Measurements from ENCODE around the gene WDR4. TPM values are rescaled to one million over a fixed set of nuclear protein-coding genes. Genes with fewer than 3 reads are reported as not detected.
"Not testable (repeated sequence)": the region's sequence is repeated elsewhere in the genome, so short reads cannot be mapped to it uniquely, and the experiment has no call there.

WDR4 gene
- total RNA-seq, 3 donors from 2014 or later: 16.1 to 16.7 (median 16.5) TPM

GRCh38 chr21:42922918-42923317 lies 43.6 kb upstream of the WDR4 start:
- Histone ChIP-seq H3K4me3 (no peak overlapping the region), H3K36me3 (ENCODE audit: low read depth) (no peaks in the 10 kb centered on the region), H3K9me3 (no peaks in the 10 kb centered on the region), H3K4me1 (ENCODE audit: low read depth) (peaks cover 7% of the 10 kb centered on the region)
- intact Hi-C loops (cut with DNase I, micrococcal nuclease): no loop called here
- ATAC-seq: no peak
- no peak for DNase-seq
- no peak for TF ChIP-seq CTCF (IDR thresholded peaks at IDR 0.05)

GRCh38 chr21:42921927-42922326 lies 42.6 kb upstream of the WDR4 start:
- intact Hi-C loops (cut with DNase I, micrococcal nuclease): no loop called here
- ATAC-seq (no peak), DNase-seq (no peak)
- H3K36me3 ChIP-seq (ENCODE audit: low read depth): no peaks in the 10 kb centered on the region
- TF ChIP-seq CTCF (IDR thresholded peaks at IDR 0.05): no peak
- H3K4me3 ChIP-seq: no peak overlapping the region
- H3K4me1 ChIP-seq (ENCODE audit: low read depth): peaks cover 7% of the 10 kb centered on the region
- no peaks in the 10 kb centered on the region for H3K9me3 ChIP-seq

DNA sequence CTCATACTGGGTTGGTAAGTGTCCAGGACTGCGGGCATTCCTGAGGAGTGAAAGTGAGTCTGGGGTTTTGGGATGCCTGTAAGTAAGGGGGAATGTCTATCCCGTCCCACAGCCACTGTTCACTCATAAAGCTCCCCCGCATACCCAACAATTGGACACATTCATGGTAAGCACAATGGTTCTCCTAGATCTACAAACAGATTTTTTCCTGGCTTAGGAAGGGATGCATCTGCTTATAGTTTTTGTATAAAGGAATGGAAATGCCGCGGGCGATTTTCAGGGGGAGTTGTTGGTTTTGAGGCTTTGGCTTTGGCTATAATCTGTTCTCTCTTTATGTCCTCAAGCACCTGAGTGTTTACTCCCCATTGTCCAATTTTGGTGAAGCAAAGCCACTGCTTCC lies 39.0 kb upstream of the WDR4 start:
- no peaks in the 10 kb centered on the region for H3K9me3 ChIP-seq
- DNase-seq: no peak
- intact Hi-C loops (cut with DNase I, micrococcal nuclease): no loop called here
- no peaks in the 10 kb centered on the region for H3K4me1 ChIP-seq (ENCODE audit: low read depth)
- no peak for ATAC-seq
- TF ChIP-seq CTCF (IDR thresholded peaks at IDR 0.05): no peak
- H3K36me3 ChIP-seq (ENCODE audit: low read depth): no peaks in the 10 kb centered on the region
- H3K4me3 ChIP-seq: no peak overlapping the region

DNA sequence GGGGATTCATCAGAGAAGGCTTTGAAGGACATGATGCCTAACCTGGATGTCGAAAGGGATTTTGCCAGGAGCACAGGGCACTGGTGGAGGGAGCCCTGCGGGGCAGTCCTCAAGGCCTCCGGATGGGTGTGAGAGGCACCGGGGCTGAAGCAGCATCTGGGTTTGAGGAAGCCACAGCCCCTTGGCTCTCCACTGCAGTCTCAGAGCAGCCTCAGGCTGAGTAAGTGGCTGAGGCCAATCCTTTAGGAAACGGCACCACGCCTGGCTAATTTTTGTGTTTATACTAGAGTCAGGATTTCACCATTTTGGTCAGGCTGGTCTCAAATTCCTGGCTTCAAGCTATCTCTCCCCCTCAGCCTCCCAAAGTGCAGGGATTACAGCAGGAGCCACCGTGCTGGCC lies 34.1 kb upstream of the WDR4 start:
- H3K9me3 ChIP-seq: no peaks in the 10 kb centered on the region
- intact Hi-C loops (cut with DNase I, micrococcal nuclease): no loop called here

GRCh38 chr21:42911920-42912319 lies 32.6 kb upstream of the WDR4 start:
- H3K36me3 ChIP-seq (ENCODE audit: low read depth); DNase-seq; intact Hi-C loops (cut with DNase I, micrococcal nuclease): not testable (repeated sequence)

More for the DNA sequence above, 34.1 kb upstream of the WDR4 start:
- TF ChIP-seq CTCF (IDR thresholded peaks at IDR 0.05): no peak
- H3K4me1 ChIP-seq (ENCODE audit: low read depth): no peaks in the 10 kb centered on the region
- H3K36me3 ChIP-seq (ENCODE audit: low read depth): no peaks in the 10 kb centered on the region
- no peak overlapping the region for H3K4me3 ChIP-seq
- ATAC-seq (no peak), DNase-seq (no peak)

DNA sequence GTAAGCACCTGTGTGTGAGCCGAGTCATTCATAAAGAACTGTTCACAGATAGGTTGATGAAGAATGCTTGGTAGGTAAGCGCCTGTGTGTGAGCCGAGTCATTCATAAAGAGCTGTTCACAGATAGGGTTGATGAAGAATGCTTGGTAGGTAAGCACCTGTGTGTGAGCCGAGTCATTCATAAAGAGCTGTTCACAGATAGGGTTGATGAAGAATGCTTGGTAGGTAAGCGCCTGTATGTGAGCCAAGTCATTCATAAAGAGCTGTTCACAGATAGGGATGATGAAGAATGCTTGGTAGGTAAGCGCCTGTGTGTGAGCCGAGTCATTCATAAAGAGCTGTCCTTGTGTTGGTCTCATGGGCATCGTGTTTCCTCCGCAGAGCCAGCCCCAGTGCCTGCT lies 29.1 kb upstream of the WDR4 start:
- ATAC-seq; H3K4me3 ChIP-seq; H3K9me3 ChIP-seq; H3K4me1 ChIP-seq (ENCODE audit: low read depth); DNase-seq; intact Hi-C loops (cut with DNase I, micrococcal nuclease): not testable (repeated sequence)
- peaks cover 13% of the 10 kb centered on the region for H3K36me3 ChIP-seq (ENCODE audit: low read depth)

More at GRCh38 chr21:42911920-42912319, 32.6 kb upstream of the WDR4 start:
- H3K4me3 ChIP-seq; H3K9me3 ChIP-seq; H3K4me1 ChIP-seq (ENCODE audit: low read depth); ATAC-seq: not testable (repeated sequence)

DNA sequence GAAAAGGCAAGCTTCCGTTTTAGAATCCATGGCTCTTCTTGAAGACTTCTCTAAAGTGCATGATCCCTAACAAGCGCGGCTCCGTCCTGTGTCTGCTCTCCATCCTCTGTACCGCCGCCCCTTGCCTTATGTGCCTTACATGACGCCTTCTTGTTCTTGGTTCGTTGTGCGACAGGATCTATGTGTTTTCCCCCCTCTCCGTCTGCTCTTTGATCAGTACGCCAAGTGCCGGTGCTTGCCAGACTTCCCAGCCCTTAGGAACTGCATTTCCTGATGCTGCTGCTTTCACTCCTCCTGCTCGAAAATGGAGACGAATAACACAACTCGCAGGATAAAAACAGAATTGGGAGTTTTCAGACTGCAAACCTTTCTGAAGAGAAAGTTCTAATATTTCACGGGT lies 26.9 kb upstream of the WDR4 start:
- DNase-seq: no peak
- H3K36me3 ChIP-seq (ENCODE audit: low read depth): peaks cover 15% of the 10 kb centered on the region
- no peak for ATAC-seq
- no peaks in the 10 kb centered on the region for H3K9me3 ChIP-seq
- no peaks in the 10 kb centered on the region for H3K4me1 ChIP-seq (ENCODE audit: low read depth)
- TF ChIP-seq CTCF (IDR thresholded peaks at IDR 0.05): no peak
- H3K4me3 ChIP-seq: no peak overlapping the region
- intact Hi-C loops (cut with DNase I, micrococcal nuclease): no loop called here
